HCT116 (cell line): ENCODE measurements around the gene PAX5.

ENCODE experiments used
- EZH2 ChIP-seq: fragments of 200-600 bp; sonication (generic); IDR thresholded peaks from 2 replicates; pipeline ENCODE4 v1.6.1; 2017; ENCODE audit warnings: antibody characterized with exemption, mixed run types
- JUND ChIP-seq: IDR thresholded peaks from 2 replicates; pipeline ENCODE4 v1.6.1; 2012

DNA sequence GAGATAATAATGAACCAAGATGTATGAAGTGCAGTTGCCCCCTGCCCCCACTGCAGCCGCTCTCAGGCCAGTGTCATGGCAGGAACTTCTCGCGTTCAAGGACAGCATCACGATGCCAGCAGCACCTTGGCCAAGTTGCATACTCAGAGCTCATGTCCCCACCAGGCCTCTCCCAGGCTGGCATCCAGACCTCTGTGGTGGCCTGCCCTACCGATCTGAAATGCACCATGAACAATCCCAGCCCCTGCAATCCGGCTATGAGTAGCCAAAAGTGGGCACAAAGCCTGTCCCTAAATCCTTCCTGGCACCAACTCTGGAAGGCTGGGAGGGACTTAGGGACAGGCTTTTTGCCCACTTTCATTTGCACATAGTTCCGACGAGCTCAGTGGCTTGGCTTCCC is 140.9 kb downstream of the PAX5 start:
- TF ChIP-seq EZH2 (no peak), JUND (no peak)
